OCI-LY7 (cell line): ENCODE data around the gene ARHGEF12. TPM values are rescaled to one million over a fixed set of nuclear protein-coding genes. Genes with fewer than 3 reads are reported as not detected.

Experiments used
- BruUV-seq: library from RNA; stranded (reverse); fragments of 400-500 nt; replicated peaks from 2 replicates; lab custom pipeline; 2021; lab: Mats Ljungman, UMichigan
- CTCF ChIA-PET: fragments of 300-600 bp; sonication (Branson Sonifier 250); formaldehyde crosslinking; loops from one replicate; lab custom pipeline; 2022; ENCODE audit warnings: antibody characterized with exemption; ENCODE audit not compliant: unreplicated experiment; lab: Charles Lee
- POLR2A ChIA-PET: fragments of 300-600 bp; sonication (Branson Sonifier 250); formaldehyde crosslinking; loops from one replicate; lab custom pipeline; 2022; ENCODE audit warnings: antibody characterized with exemption; lab: Charles Lee
- DNase-seq: peaks from one replicate; pipeline ENCODE4 v3.0.0-alpha.2; 2015; ENCODE audit warnings: low spot score
- H2AFZ ChIP-seq: fragments of 200-600 bp; sonication (generic), shearing (Covaris generic); 2 replicates; pipeline ENCODE4 v1.6.1; 2014; ENCODE audit warnings: mild to moderate bottlenecking, antibody characterized with exemption, low read length, moderate library complexity
- H3K27ac ChIP-seq: fragments of 200-600 bp; sonication (generic); 2 replicates; pipeline ENCODE4 v1.5.1; 2014; ENCODE audit warnings: mixed run types, low read depth, mild to moderate bottlenecking, moderate library complexity, low read length, inconsistent platforms; ENCODE audit not compliant: poor library complexity, severe bottlenecking
- H3K36me3 ChIP-seq: fragments of 200-600 bp; sonication (generic); 2 replicates; pipeline ENCODE4 v1.6.1; 2014; ENCODE audit warnings: mild to moderate bottlenecking, antibody characterized with exemption, low read length, moderate library complexity, mixed read lengths; ENCODE audit not compliant: insufficient read depth
- H3K4me1 ChIP-seq: fragments of 200-600 bp; sonication (generic); 2 replicates; pipeline ENCODE4 v1.5.1; 2014; ENCODE audit warnings: mild to moderate bottlenecking, low read length; ENCODE audit not compliant: insufficient read depth, poor library complexity, severe bottlenecking
- H3K4me2 ChIP-seq: fragments of 200-600 bp; sonication (generic); 2 replicates; pipeline ENCODE4 v1.6.1; 2014; ENCODE audit warnings: mild to moderate bottlenecking, low read length
- H3K4me3 ChIP-seq: fragments of 200-600 bp; sonication (generic); 2 replicates; pipeline ENCODE4 v1.5.1; 2014; ENCODE audit warnings: mild to moderate bottlenecking, low read depth, low read length; ENCODE audit not compliant: poor library complexity, severe bottlenecking
- H3K79me2 ChIP-seq: fragments of 200-600 bp; sonication (generic); 2 replicates; pipeline ENCODE4 v1.6.1; 2016; ENCODE audit warnings: low read depth, mild to moderate bottlenecking, low read length, moderate library complexity, mixed read lengths; ENCODE audit not compliant: insufficient read depth
- H3K9me2 ChIP-seq: fragments of 200-600 bp; sonication (generic); 2 replicates; pipeline ENCODE4 v1.6.1; 2016; ENCODE audit warnings: mild to moderate bottlenecking, low read length, mixed read lengths; ENCODE audit not compliant: insufficient read depth
- H3K9me3 ChIP-seq: fragments of 200-600 bp; sonication (generic); 2 replicates; pipeline ENCODE4 v1.6.1; 2014; ENCODE audit warnings: mild to moderate bottlenecking, mixed run types, low read length, mixed read lengths
- H4K20me1 ChIP-seq: fragments of 200-600 bp; sonication (generic); 2 replicates; pipeline ENCODE4 v1.6.1; 2014; ENCODE audit warnings: mild to moderate bottlenecking, antibody characterized with exemption, low read length, moderate library complexity, mixed read lengths; ENCODE audit not compliant: insufficient read depth
- EZH2phosphoT487 ChIP-seq: fragments of 200-600 bp; sonication (generic); IDR thresholded peaks from 2 replicates; pipeline ENCODE4 v1.6.1; 2018; ENCODE audit warnings: low read depth, borderline replicate concordance, mild to moderate bottlenecking, mixed run types, antibody characterized with exemption, low read length, moderate library complexity, mixed read lengths
- intact Hi-C: fragments of 100-400 bp; cut with micrococcal nuclease; formaldehyde crosslinking; loops from one replicate; pipeline ENCODE4 v1.10.0; 2022; ENCODE audit not compliant: unreplicated experiment
- total RNA-seq, 2 experiments: library from RNA; depleted of rRNA in 1 of 2; stranded (reverse); fragments of >200 nt in 1 of 2; shearing (Covaris generic) in 1 of 2; gene quantifications; 2 replicates each; pipeline ENCODE4 v1.2.3, GENCODE V29; 2014 to 2022
- TF ChIP-seq, protein P1 (sequence below): fragments of 200-600 bp; sonication (generic); conservative IDR thresholded peaks from 2 replicates; pipeline ENCODE4 v1.5.1; 2014; ENCODE audit warnings: mild to moderate bottlenecking, antibody characterized with exemption, low read length, moderate library complexity, mixed read lengths

ARHGEF12 gene
- total RNA-seq, 2 experiments from 2014 or later: 16.1 to 31.8 TPM

DNA sequence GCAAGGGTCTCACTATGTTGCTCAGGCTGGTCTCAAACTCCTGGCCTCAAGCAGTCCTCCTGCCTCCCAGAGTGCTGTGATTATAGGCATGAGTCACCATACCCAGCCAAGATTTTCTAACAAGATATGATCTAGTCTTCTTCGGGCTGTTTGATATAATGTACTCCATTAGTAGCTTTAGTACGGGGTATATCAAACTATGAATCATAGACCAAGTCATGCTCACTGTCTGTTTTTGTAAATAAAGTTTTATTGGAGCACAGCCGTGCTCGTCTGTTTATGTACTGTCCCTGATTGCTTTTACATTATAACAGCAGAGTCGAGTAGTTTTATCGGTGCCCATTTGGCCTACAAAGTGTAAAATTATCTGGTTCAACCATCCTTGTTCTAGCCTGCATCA, 131.4 kb downstream of the ARHGEF12 start:
- Histone ChIP-seq H3K79me2 (no peaks in the 10 kb centered on the region), H3K36me3 (peaks cover 16% of the 10 kb centered on the region; the same call in 1 of the 2 replicates), H2AFZ (no peak overlapping the region), H3K9me2 (no peaks in the 10 kb centered on the region), H4K20me1 (no peaks in the 10 kb centered on the region), H3K9me3 (no peaks in the 10 kb centered on the region), H3K4me3 (no peak overlapping the region), H3K4me1 (no peaks in the 10 kb centered on the region), H3K27ac (no peak overlapping the region), H3K4me2 (no peak overlapping the region)
- POLR2A ChIA-PET: interaction anchor here (1.1 kb wide), 1 partner anchor 9 kb away, joined by 4 read pairs; no protein-coding TSS in a partner anchor
- intact Hi-C loops: no loop called here
- DNase-seq: no peak
- TF ChIP-seq, protein P1, sequence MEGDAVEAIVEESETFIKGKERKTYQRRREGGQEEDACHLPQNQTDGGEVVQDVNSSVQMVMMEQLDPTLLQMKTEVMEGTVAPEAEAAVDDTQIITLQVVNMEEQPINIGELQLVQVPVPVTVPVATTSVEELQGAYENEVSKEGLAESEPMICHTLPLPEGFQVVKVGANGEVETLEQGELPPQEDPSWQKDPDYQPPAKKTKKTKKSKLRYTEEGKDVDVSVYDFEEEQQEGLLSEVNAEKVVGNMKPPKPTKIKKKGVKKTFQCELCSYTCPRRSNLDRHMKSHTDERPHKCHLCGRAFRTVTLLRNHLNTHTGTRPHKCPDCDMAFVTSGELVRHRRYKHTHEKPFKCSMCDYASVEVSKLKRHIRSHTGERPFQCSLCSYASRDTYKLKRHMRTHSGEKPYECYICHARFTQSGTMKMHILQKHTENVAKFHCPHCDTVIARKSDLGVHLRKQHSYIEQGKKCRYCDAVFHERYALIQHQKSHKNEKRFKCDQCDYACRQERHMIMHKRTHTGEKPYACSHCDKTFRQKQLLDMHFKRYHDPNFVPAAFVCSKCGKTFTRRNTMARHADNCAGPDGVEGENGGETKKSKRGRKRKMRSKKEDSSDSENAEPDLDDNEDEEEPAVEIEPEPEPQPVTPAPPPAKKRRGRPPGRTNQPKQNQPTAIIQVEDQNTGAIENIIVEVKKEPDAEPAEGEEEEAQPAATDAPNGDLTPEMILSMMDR: no peak
- no peak for TF ChIP-seq EZH2phosphoT487
- no TSS peak for BruUV-seq
- CTCF ChIA-PET: no interaction called here

DNA sequence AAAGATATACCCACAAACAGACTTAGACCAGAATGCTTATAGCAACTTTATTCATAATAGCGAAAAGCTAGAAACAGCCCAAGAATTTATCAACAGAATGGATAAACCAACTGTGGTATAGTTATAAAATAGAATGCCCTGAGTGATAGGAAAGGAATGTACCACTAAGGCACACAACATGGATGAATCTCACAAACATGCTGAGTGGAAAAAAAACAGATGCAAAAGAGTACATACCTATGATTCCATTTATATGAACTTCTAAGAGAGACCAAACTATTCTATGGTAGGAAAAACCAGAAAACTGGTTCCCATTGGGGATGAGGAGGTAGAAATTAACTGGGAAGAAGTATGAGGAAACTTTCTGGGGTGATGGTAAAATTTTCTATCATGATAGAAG, 134.9 kb downstream of the ARHGEF12 start:
- no peaks in the 10 kb centered on the region for H3K79me2 ChIP-seq
- no peak overlapping the region for H2AFZ ChIP-seq
- H3K36me3 ChIP-seq: peaks cover 16% of the 10 kb centered on the region; the same call in 1 of the 2 replicates
- TF ChIP-seq EZH2phosphoT487: no peak
- TF ChIP-seq, protein P1: no peak
- intact Hi-C loops: no loop called here
- H3K9me2 ChIP-seq: no peaks in the 10 kb centered on the region
- CTCF ChIA-PET: no interaction called here
- H3K4me3 ChIP-seq: no peak overlapping the region
- no peak overlapping the region for H3K27ac ChIP-seq
- POLR2A ChIA-PET: no interaction called here
- no peak overlapping the region for H3K4me2 ChIP-seq
- no TSS peak for BruUV-seq
- no peaks in the 10 kb centered on the region for H4K20me1 ChIP-seq
- DNase-seq: no peak
- H3K4me1 ChIP-seq: no peaks in the 10 kb centered on the region
- H3K9me3 ChIP-seq: no peaks in the 10 kb centered on the region

DNA sequence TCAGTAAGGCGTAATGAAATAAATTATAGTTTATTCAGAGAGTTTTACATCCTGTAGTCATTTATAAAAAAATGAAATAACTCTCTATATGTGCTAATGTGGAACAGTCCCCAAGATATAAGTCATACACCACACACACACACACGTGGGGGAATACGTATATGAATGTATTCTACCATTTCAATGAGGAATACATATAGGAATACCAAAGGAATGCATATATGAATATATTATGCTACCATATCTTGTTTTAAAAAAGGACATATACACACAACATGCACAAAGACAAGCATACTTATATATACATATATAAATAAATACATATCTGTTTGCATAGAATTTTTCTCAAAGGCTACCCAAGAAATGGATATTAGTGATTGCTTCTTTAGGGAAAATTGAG, 135.8 kb downstream of the ARHGEF12 start:
- H4K20me1 ChIP-seq: no peaks in the 10 kb centered on the region
- no TSS peak for BruUV-seq
- no peak overlapping the region for H3K4me3 ChIP-seq
- H3K4me1 ChIP-seq: no peaks in the 10 kb centered on the region
- H3K9me2 ChIP-seq: no peaks in the 10 kb centered on the region
- no peak overlapping the region for H3K27ac ChIP-seq
- intact Hi-C loops: no loop called here
- no peak for DNase-seq
- no peaks in the 10 kb centered on the region for H3K9me3 ChIP-seq
- H3K4me2 ChIP-seq: no peak overlapping the region
- no peak overlapping the region for H2AFZ ChIP-seq
- H3K79me2 ChIP-seq: no peaks in the 10 kb centered on the region
- TF ChIP-seq, protein P1: no peak
- no peak for TF ChIP-seq EZH2phosphoT487
- CTCF ChIA-PET: no interaction called here
- POLR2A ChIA-PET: no interaction called here
- peaks cover 10% of the 10 kb centered on the region; the same call in 1 of the 2 replicates for H3K36me3 ChIP-seq
